OCI-LY1 (cell line): ENCODE data around the gene CDH13.

Experiments
- H2AFZ ChIP-seq: fragments of 200-600 bp; sonication (generic), shearing (Covaris generic); 2 replicates; pipeline ENCODE4 v1.6.0; 2014; ENCODE audit warnings: antibody characterized with exemption, mild to moderate bottlenecking, low read length
- H3F3A ChIP-seq: fragments of 200-600 bp; sonication (generic), shearing (Covaris generic); 2 replicates; pipeline ENCODE4 v1.6.0; 2014; ENCODE audit warnings: mild to moderate bottlenecking, antibody characterized with exemption, low read length, moderate library complexity; ENCODE audit not compliant: insufficient read depth
- H3K27ac ChIP-seq: fragments of 200-600 bp; sonication (generic); 2 replicates; pipeline ENCODE4 v1.5.1; 2014; ENCODE audit warnings: low read length, mixed run types, mild to moderate bottlenecking, low read depth; ENCODE audit not compliant: poor library complexity, severe bottlenecking
- H3K27me3 ChIP-seq: fragments of 200-600 bp; sonication (generic); 2 replicates; pipeline ENCODE4 v1.6.0; 2014; ENCODE audit warnings: antibody characterized with exemption, mild to moderate bottlenecking, low read length, moderate library complexity; ENCODE audit not compliant: insufficient read depth
- H3K36me3 ChIP-seq: fragments of 200-600 bp; sonication (generic); 2 replicates; pipeline ENCODE4 v1.6.1; 2014; ENCODE audit warnings: mild to moderate bottlenecking, antibody characterized with exemption, low read length, moderate library complexity, mixed read lengths; ENCODE audit not compliant: insufficient read depth
- H3K4me1 ChIP-seq: fragments of 200-600 bp; sonication (generic); 2 replicates; pipeline ENCODE4 v1.5.1; 2014; ENCODE audit warnings: mild to moderate bottlenecking, low read length, moderate library complexity; ENCODE audit not compliant: insufficient read depth, severe bottlenecking
- H3K4me2 ChIP-seq: fragments of 200-600 bp; sonication (generic), shearing (Covaris generic); 2 replicates; pipeline ENCODE4 v1.6.1; 2014; ENCODE audit warnings: low read length
- H3K4me3 ChIP-seq: fragments of 200-600 bp; sonication (generic); 2 replicates; pipeline ENCODE4 v1.5.1; 2014; ENCODE audit warnings: low read length, low read depth, mild to moderate bottlenecking, mixed read lengths; ENCODE audit not compliant: poor library complexity, severe bottlenecking
- H3K79me2 ChIP-seq: fragments of 200-600 bp; shearing (Covaris generic); 2 replicates; pipeline ENCODE4 v1.6.1; 2016; ENCODE audit warnings: mixed run types, low read length, mixed read lengths; ENCODE audit not compliant: insufficient read depth
- H3K9ac ChIP-seq: fragments of 200-600 bp; sonication (generic), shearing (Covaris generic); 2 replicates; pipeline ENCODE4 v1.6.1; 2014; ENCODE audit warnings: mild to moderate bottlenecking, low read length, mixed read lengths
- H3K9me2 ChIP-seq: fragments of 200-600 bp; sonication (generic), shearing (Covaris generic); 2 replicates; pipeline ENCODE4 v1.6.1; 2014; ENCODE audit warnings: low read depth, mild to moderate bottlenecking, low read length, mixed read lengths
- H3K9me3 ChIP-seq: fragments of 200-600 bp; shearing (Covaris generic); 2 replicates; pipeline ENCODE4 v1.6.1; 2014; ENCODE audit warnings: low read length, mixed read lengths
- H4K20me1 ChIP-seq: fragments of 200-600 bp; sonication (generic), shearing (Covaris generic); 2 replicates; pipeline ENCODE4 v1.6.0; 2016; ENCODE audit warnings: mild to moderate bottlenecking, low read length; ENCODE audit not compliant: insufficient read depth
- CTCF ChIP-seq: fragments of 200-600 bp; sonication (generic), shearing (Covaris generic); IDR thresholded peaks from 2 replicates; pipeline ENCODE4 v1.5.1; 2017; ENCODE audit warnings: mild to moderate bottlenecking, antibody characterized with exemption, low read length, moderate library complexity, mixed read lengths
- EZH2 ChIP-seq: fragments of 200-600 bp; sonication (generic), shearing (Covaris generic); IDR thresholded peaks from 2 replicates; pipeline ENCODE4 v1.8.0; 2017; ENCODE audit warnings: borderline replicate concordance, mixed run types, mild to moderate bottlenecking, antibody characterized with exemption, low read length, moderate library complexity, mixed read lengths

The CDH13 gene

GRCh38 chr16:83023011-83023410, 396.2 kb downstream of the CDH13 start:
- Histone ChIP-seq H3K4me1 (no peaks in the 10 kb centered on the region), H2AFZ (no peak overlapping the region), H3K9me3 (no peaks in the 10 kb centered on the region), H3K9ac (no peak overlapping the region), H3K27ac (no peak overlapping the region), H3K4me2 (no peak overlapping the region), H4K20me1 (no peaks in the 10 kb centered on the region), H3K27me3 (no peaks in the 10 kb centered on the region), H3K36me3 (no peaks in the 10 kb centered on the region), H3K9me2 (no peaks in the 10 kb centered on the region), H3F3A (no peaks in the 10 kb centered on the region), H3K4me3 (no peak overlapping the region), H3K79me2 (no peaks in the 10 kb centered on the region)
- TF ChIP-seq CTCF = no peak
- TF ChIP-seq EZH2 = no peak

GRCh38 chr16:83023640-83024039, 396.9 kb downstream of the CDH13 start:
- no peaks in the 10 kb centered on the region for H3K79me2 ChIP-seq
- H3F3A ChIP-seq = no peaks in the 10 kb centered on the region
- no peaks in the 10 kb centered on the region for H3K9me3 ChIP-seq
- H3K36me3 ChIP-seq = no peaks in the 10 kb centered on the region
- no peak overlapping the region for H3K4me3 ChIP-seq
- H2AFZ ChIP-seq = no peak overlapping the region
- no peaks in the 10 kb centered on the region for H3K27me3 ChIP-seq
- H3K9ac ChIP-seq = no peak overlapping the region
- TF ChIP-seq CTCF = no peak
- TF ChIP-seq EZH2 = no peak
- H3K9me2 ChIP-seq = no peaks in the 10 kb centered on the region
- H3K27ac ChIP-seq = no peak overlapping the region
- H4K20me1 ChIP-seq = no peaks in the 10 kb centered on the region
- H3K4me1 ChIP-seq = no peaks in the 10 kb centered on the region
- no peak overlapping the region for H3K4me2 ChIP-seq

GRCh38 chr16:83027973-83028372, 401.2 kb downstream of the CDH13 start:
- Histone ChIP-seq H3K9ac (no peak overlapping the region), H3K27me3 (no peaks in the 10 kb centered on the region), H3K9me3 (no peaks in the 10 kb centered on the region), H3K4me1 (no peaks in the 10 kb centered on the region), H3K4me2 (no peak overlapping the region), H3K4me3 (no peak overlapping the region), H3K79me2 (no peaks in the 10 kb centered on the region), H3F3A (no peaks in the 10 kb centered on the region), H3K36me3 (no peaks in the 10 kb centered on the region), H3K27ac (no peak overlapping the region), H2AFZ (no peak overlapping the region), H4K20me1 (no peaks in the 10 kb centered on the region), H3K9me2 (no peaks in the 10 kb centered on the region)
- TF ChIP-seq CTCF (no peak), EZH2 (no peak)
